Skeletal muscle cell (primary cell): Measurements from ENCODE around the gene GUK1.

ENCODE experiments used
- DNase-seq: peaks from one replicate; pipeline ENCODE4 v3.0.0-alpha.2; 2010; ENCODE audit warnings: low read depth
- H3K4me3 ChIP-seq: 2 replicates; pipeline ENCODE4 v1.5.1; 2011; ENCODE audit warnings: low read depth, mild to moderate bottlenecking, control low read depth, low read length, moderate library complexity

Gene GUK1, protein sequence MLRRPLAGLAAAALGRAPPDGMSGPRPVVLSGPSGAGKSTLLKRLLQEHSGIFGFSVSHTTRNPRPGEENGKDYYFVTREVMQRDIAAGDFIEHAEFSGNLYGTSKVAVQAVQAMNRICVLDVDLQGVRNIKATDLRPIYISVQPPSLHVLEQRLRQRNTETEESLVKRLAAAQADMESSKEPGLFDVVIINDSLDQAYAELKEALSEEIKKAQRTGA

DNA sequence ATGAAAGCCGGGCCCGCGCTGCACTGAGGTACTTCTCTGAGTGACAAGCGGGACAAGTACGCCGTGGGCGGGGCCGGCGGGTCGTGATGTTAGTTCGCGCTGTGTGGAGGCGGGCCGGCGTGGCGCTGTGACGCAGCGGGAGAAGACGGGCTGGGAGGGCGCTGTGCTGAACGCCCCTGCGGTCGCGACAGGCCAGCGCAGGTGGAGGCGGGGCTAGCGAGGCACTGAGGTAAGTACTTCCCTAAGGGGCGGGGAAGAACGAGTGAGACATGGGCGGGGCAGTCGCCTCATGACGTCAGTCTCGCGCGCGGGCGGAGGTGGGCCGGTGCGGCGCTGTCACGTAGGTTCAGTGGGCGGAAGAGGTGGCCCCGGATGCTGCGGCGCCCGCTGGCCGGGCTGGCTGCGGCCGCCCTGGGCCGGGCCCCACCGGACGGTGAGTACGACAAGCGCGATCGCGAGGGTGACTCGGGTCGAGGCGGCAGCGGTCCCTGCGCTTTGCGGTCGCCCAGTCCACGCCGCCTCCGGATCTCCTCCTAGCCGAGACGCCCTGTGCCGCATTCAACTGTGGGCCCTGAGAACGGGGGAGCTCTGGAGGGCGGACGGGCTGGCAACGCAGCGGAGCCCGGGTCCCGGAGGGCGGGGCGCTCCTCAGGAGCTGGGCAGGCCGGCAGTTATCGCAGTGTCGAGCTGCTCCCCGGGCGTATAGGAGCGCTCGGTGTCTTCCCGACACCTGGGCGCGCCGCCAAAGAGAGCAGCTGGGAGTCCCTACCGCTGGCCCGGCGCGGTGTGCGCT lies at the start of gene GUK1:
Gene GUK1 (plus strand): TSS at position 349 of the 793 bp plus-strand sequence. CDS start 24 bp downstream, at position 373.
- DNase-seq = peak; percentile 98
- peak within 1 kb of the TSS; percentile 96 for H3K4me3 ChIP-seq

DNA sequence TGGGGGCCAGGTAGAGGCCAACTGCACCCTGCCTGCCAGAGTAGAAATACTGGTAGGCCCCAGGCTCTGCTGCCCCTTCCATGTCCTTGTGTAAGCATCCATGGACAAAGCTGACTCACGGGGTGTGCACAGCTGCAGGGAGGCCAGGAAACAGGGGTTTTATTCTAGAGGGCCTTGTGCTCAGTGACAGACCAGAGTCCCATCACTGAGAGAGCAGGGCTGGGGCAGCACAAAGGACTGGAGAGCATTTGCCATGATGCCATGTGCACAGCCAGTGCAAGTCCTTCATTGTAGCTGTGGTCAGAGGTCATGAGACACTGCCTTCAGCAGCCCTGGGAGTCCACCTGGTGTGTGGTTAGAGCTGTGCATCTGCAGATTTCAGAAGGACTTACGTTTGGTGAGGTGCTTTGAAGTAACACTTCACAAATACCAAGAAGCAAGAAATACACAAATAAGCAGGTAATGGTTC lies 49.4 kb upstream of the GUK1 start:
- H3K4me3 ChIP-seq = no peak overlapping the region
- no peak for DNase-seq

DNA sequence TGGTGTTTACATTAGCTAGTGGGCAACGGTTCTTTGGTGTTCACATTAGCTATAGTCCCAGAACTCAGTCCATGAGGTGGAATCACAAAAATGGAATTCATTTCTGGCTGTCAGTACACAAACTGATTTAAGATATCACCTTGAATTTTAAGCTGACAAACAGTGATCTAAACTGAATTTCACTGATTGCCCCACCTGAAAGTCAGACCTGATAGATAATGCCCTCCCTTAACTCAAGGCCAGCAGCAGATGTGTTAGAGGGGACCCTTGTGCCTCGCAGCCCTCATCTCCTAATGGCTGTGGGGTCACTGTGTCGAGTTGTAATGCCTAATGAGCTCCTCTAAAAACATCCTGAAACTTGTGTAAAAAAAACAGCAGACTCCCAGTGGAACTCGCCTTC lies 49.0 kb upstream of the GUK1 start:
- DNase-seq = no peak
- no peak overlapping the region for H3K4me3 ChIP-seq

DNA sequence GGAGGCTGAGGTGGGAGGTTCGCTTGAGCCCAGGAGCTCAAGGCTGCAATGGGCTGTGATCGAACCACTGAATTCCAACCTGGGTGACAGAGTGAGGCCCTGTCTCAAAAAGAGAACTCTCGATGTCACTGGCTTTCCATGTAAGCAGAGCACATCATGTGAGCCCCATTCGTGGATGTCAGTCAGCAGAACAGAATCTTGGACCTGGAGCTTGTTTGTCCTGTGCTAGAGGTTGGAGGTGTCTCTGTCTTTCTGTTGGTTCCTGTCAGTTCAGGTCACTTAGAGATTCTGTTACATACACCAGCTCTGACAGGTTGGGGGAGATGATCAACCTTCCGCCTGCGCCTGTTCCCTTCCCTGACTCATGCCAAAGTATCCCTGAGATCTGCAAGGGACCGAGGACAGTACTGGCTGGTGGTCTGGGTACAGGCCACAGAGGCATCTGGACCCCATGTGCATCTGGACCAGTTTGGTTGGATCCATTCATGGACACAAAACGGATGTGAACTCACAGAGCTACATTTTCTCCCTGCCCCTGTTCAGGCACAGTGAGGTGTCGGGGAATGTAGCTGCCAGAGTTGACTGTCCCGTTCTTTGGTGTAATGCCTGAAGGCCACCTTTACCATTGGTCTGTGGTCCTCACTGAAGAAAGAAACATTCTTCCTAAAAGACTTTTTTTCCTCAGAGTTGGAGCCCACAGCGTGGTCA lies 47.6 kb upstream of the GUK1 start:
- H3K4me3 ChIP-seq = no peak overlapping the region
- DNase-seq = no peak

DNA sequence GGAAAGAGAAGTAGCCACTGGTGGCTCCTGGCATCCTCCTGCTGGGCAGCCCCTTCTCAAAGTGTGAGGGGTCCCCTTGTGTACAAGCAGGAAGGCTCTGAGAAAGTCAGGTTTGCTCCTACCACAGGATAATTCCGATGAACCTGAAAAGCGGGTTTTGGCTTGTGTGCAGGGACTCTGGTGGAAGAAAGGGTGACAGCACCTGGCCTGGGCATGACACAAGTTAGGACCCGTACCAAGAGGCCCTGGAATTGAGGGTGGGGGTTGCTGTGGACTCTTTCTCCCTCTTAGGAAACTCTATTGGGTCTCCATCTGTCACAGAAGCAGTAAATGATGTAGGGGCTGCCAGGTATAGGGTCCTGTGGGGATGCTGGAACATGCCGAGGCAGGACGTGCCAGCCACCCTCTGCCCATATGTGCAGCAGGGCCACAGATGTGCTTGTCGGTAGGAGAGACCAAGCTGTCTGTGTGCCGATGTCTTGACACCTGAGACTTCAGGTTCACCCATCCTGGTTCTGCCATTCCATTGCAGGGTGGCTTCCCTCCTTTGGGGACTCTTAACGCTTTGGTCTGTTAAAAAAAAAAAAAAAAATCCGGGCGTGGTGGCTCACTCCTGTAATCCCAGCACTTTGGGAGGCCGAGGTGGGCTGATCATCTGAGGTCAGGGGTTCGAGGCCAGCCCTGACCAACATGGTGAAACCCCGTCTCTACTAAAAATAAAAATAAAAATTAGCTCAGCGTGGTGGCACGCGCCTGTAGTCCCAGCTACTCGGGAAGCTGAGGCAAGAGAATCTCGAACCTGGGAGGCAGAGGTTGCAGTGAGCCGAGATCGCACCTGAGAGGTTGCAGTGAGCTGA lies 46.8 kb upstream of the GUK1 start:
- no peak for DNase-seq

DNA sequence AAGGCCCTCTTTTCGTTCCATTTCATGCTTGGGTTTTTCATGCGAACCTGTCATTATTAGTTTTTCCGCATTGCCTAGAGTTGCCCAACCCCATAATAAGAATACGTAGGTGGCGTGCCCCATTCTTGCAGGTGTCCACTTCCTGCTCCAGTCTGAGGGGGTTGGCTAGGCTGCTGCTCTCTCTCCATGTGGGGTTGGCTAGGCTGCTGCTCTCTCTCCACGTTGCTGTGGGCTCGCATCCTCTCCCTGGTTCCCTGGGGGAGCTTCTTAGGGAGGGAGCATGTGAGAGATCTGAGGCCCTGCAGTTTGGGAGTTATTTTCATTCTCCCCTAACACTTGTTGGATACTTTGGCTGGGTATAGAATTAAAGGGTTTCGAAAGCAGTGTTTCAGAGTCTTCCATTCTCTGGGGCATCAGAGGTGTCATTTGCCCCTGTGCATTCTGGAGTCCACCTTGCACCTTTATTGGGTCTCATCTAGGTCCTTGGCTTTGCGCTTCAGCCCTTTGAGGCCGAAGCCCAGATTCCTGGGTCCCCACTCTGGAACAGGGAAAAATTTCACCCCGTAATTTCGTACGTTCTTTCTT lies 45.6 kb upstream of the GUK1 start:
- no peak overlapping the region for H3K4me3 ChIP-seq
- DNase-seq = no peak

More for the DNA sequence above, 46.8 kb upstream of the GUK1 start:
- no peak overlapping the region for H3K4me3 ChIP-seq

DNA sequence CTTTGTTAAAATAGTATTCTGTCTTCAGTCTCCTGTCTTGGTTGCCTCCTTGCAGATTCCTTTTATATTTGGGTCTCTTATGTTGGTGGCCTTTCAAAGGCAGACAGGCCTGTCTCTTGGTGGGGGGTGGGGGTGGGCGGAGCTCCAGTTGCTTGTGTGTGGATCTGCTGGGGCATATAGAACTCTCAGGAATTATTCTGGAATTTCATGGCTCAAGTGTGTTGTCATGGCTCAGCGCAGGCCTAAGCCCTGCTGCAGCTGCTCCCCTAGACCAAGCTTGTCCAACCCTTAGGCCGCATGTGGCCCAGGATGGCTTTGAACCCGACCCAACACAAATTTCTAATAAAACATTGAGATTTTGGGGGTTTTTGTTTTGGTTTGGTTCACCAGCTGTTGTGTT lies 44.9 kb upstream of the GUK1 start:
- DNase-seq = no peak
- no peak overlapping the region for H3K4me3 ChIP-seq

DNA sequence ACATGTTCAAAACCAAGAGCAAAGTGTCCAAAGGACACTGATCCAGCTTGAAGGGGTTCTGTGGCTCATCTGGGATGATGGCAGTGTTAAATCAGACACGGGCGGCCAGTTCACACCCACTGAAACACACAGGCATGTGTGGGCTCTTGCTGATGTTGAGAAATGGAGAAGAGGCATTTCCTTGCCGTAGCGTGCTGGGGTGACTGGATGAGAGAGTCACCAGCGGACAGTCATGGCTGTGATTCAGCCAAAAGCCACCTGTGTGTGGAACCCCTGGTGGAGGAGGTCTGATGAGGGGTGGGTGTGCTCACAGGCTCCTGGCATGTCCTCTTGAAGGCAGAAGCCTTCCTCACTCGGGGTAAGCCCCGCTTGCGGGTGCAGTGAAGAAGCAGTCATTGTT lies 44.1 kb upstream of the GUK1 start:
- no peak overlapping the region for H3K4me3 ChIP-seq

DNA sequence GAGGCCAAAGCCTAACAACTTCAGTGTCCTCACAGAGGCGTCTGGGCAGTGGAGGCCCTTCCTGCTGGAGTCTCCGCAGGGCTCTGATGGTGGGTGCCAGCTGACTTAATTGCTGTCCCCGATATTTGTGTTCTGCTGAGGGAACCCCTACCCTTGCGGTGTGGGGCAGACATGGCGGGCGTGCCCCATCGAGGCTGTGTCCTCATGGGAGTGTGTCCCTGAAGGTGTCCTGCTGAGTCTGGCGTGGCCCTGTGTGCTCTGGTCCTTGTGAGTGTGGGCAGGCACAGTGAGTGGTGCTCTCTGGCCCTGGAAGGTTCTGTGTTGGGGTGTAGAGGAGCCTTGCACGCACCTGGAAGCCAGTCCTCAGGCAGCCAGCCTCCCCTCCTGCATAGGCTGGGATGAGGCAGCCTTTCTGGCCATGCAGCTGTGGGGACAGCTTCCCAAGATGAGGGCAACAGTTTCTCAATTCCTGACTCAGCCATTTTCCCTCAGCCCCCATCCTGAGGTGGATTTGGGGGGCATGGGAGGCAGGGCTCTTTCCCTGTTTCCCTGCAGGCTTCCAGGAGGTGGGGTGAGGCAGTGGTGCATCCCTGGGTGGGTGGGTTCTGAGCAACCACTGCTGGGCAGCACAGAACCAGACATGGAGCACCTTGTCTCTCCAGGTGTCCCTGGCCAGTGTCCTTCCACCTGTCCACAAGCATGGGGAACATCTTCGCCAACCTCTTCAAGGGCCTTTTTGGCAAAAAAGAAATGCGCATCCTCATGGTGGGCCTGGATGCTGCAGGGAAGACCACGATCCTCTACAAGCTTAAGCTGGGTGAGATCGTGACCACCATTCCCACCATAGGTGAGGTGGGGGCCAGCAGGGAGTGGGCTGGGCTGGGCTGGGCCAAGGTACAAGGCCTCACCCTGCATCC lies 43.4 kb upstream of the GUK1 start:
- no peak overlapping the region for H3K4me3 ChIP-seq
- DNase-seq = no peak

More for the DNA sequence above, 44.1 kb upstream of the GUK1 start:
- no peak for DNase-seq

DNA sequence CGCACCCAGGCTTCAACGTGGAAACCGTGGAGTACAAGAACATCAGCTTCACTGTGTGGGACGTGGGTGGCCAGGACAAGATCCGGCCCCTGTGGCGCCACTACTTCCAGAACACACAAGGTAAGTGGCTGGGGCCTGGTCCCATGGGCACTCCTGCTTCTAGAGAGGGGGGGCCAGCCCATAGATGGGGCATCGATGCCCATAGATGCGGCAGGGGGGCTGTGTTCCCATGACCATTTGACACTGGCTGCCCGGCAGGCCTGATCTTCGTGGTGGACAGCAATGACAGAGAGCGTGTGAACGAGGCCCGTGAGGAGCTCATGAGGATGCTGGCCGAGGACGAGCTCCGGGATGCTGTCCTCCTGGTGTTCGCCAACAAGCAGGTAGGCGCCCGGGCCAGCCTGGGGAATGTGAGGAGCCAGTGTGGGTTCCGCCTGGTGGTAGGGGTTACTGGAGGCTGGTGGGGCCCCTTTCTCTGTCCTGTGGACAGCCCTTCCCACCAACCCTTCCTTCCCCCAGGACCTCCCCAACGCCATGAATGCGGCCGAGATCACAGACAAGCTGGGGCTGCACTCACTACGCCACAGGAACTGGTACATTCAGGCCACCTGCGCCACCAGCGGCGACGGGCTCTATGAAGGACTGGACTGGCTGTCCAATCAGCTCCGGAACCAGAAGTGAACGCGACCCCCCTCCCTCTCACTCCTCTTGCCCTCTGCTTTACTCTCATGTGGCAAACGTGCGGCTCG lies 42.6 kb upstream of the GUK1 start:
- no peak for DNase-seq

DNA sequence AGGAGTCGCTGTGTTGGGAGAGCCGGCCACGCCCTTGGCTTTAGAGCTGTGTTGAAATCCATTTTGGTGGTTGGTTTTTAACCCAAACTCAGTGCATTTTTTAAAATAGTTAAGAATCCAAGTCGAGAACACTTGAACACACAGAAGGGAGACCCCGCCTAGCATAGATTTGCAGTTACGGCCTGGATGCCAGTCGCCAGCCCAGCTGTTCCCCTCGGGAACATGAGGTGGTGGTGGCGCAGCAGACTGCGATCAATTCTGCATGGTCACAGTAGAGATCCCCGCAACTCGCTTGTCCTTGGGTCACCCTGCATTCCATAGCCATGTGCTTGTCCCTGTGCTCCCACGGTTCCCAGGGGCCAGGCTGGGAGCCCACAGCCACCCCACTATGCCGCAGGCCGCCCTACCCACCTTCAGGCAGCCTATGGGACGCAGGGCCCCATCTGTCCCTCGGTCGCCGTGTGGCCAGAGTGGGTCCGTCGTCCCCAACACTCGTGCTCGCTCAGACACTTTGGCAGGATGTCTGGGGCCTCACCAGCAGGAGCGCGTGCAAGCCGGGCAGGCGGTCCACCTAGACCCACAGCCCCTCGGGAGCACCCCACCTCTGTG lies 41.7 kb upstream of the GUK1 start:
- no peak for DNase-seq
- no peak overlapping the region for H3K4me3 ChIP-seq

More for the DNA sequence above, 42.6 kb upstream of the GUK1 start:
- no peak overlapping the region for H3K4me3 ChIP-seq

DNA sequence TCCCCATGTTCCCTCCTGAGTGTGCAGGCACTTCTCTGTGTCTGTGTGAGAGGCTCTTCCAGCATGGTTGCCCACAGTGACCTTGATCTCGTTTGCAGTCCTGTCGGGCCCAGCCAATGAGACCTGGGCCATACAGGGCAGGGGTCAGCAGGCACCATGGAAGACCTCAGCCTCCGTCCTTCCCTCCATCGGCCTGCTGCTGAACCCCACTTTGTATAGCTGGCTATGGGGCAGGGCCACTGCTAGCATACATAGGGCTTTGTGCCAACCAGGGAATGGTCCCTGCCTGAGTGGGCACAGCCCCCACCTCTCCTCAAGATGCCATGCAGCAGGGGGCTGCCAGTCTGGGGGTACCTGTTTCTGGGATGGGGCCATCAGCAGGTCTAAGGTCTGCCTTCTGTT lies 40.7 kb upstream of the GUK1 start:
- H3K4me3 ChIP-seq = no peak overlapping the region
- DNase-seq = no peak

DNA sequence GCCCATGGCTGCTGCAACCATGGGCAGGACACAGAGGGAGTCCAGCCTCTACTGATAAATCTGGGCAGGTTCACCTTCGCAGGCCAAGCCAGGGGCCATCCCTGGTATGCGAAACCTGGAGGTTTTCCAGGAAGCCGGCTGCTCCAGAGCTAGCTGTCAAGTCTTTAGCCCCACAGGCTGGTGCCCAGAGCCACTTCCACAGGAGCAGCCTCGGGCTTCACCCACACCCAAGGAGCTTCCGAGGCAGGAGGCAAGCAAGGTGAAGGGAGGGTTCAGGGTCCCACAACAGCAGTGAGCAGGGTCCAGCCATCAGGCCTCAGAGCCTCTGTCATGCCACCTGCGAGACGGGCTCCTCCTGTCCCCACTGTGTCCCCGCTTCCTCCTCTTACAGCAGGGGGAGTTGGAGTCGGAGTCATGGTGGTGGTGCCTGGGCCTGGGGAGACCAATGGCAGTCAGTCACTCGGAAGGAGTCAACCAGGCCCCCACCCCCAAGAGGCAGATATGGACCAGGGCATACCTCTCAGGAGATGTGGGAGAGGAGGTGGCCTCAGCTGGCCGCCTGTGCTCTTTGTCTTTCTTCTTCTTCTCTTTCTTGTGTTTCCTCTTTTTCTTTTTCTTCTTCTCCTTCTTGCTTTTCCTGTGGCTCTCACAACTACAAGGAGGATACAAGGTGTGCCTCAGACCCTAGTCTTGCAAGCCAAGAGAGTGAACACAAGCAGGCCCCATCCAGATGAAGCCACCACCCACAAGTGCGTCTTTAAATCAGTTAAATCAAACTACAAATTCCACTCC lies 39.1 kb upstream of the GUK1 start:
- no peak for DNase-seq
- no peak overlapping the region for H3K4me3 ChIP-seq

DNA sequence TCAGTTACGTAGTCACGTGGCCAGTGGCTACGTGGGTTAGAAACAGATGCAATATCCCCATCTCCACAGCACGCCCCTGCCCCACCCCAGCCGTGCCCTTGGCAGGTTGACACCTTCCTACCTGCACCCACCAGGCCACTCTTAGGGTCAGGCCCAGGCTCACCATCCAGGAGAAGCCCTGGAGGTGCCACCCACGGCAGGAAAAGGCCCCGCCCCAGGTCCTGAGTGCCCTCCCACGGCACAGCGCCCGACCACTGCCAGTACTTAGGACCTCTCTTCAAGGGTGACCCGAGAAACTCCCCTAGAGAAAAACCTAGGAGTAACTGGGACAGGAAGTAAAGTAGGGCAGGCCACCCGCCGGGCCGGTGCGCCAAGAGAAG lies 38.5 kb upstream of the GUK1 start:
- H3K4me3 ChIP-seq = peak overlapping the region; percentile 81
- no peak for DNase-seq

DNA sequence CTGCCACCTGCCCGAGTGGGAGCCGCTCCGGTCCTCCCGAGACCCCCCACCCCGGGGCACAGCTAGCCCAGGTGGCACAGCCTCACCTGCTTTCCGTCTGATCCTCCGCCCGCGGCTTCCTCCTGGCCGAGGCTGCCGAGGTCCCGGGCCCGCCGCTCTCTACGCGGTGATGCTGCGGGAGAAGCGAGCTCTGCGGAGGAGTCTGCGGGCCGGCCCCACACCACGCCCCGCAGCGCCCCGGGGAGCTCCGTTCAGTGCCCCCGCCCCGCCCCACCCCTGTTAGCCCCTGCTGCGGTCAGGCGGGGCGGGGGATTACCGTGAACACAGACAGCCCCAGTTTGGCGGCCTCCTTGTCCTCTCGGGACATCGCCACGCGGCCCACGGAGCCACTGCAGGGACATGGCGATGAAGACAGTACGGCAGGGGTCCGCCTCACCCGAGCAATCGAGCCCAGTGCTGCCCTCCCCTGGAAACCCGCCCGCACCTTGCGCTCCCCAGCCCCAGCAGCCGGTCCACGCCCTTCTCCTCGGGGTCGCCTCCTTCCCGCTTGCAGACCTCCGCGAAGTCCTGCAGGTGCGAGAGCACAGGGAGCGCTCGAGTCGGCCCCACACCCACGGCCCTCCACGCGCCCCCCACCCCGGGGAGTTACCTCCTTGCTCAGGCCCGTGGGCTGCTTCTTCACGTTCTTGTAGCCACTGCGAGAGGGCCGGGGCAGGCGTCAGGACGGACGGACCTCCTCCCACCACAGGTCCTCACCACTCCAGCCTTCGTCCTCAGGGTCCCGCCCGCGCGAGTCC lies 37.9 kb upstream of the GUK1 start:
- peak overlapping the region; percentile 81 for H3K4me3 ChIP-seq
- DNase-seq = no peak
